ENCODE data around the gene ARAP1. TPM values are rescaled to one million over a fixed set of nuclear protein-coding genes. Genes with fewer than 3 reads are reported as not detected.
A peak's percentile ranks its signal among the peaks of the same experiment; 100 is the strongest.

ARAP1 gene
- total RNA-seq, 4 donors from 2014 or later, result 90.3 to 146 (median 122) TPM

- Histone ChIP-seq H3K9me3 (no peaks in the 10 kb centered on the region), H3K4me3 (replicated peaks in 1 of 3) (no peak overlapping the region), H3K27ac (no peak overlapping the region), H3K27me3 (no peaks in the 10 kb centered on the region), H3K36me3 (peaks cover 0 to 11% of the 10 kb centered on the region in 2 donors), H3K4me1 (peaks cover 14 to 28% of the 10 kb centered on the region in 2 donors)
- intact Hi-C loops (cut with DNase I), result no loop called here
- no peak for DNase-seq
- TF ChIP-seq CTCF (IDR thresholded peaks at IDR 0.05) (no peak), POLR2A (IDR thresholded peaks at IDR 0.05) (no peak)
- WGBS, 2 donors, result 80 to 85% methylated on average over 7 of the region's 7 CpGs
Measured at GRCh38 chr11:72716290-72716689, 35.9 kb downstream of the ARAP1 start.

- Histone ChIP-seq H3K36me3 (peaks cover 27 to 42% of the 10 kb centered on the region in 2 donors), H3K4me1 (peaks cover 0 to 5% of the 10 kb centered on the region in 2 donors), H3K4me3 (replicated peaks in 1 of 3) (no peak overlapping the region), H3K27ac (no peak overlapping the region), H3K9me3 (no peaks in the 10 kb centered on the region), H3K27me3 (no peaks in the 10 kb centered on the region)
- 66 to 84% methylated on average over 7 to 10 of the region's 10 CpGs for WGBS, 2 donors
- intact Hi-C loops (cut with DNase I), result no loop called here
- TF ChIP-seq POLR2A (IDR thresholded peaks at IDR 0.05) (no peak), CTCF (IDR thresholded peaks at IDR 0.05) (no peak)
- DNase-seq, result no peak
Measured at GRCh38 chr11:72712841-72713240, 39.4 kb downstream of the ARAP1 start.

- TF ChIP-seq POLR2A (IDR thresholded peaks at IDR 0.05) (no peak), CTCF (IDR thresholded peaks at IDR 0.05) (no peak)
- H3K9me3 ChIP-seq, result no peaks in the 10 kb centered on the region
- H3K27ac ChIP-seq, result no peak overlapping the region
- no peaks in the 10 kb centered on the region for H3K27me3 ChIP-seq
- DNase-seq, result peak in 1 of 2 donors; percentile 17
- H3K4me3 ChIP-seq (replicated peaks in 1 of 3), result no peak overlapping the region
- intact Hi-C loops (cut with DNase I), result no loop called here
- H3K36me3 ChIP-seq, result peaks cover 32 to 45% of the 10 kb centered on the region in 2 donors
- H3K4me1 ChIP-seq, result peaks cover 0 to 5% of the 10 kb centered on the region in 2 donors
- 64 to 78% methylated on average over 23 to 24 of the region's 26 CpGs for WGBS, 2 donors
Measured at GRCh38 chr11:72712168-72712751, 39.9 kb downstream of the ARAP1 start.

GRCh38 chr11:72711141-72711540 is 41.1 kb downstream of the ARAP1 start:
- H3K9me3 ChIP-seq, result no peaks in the 10 kb centered on the region
- no peak overlapping the region for H3K4me3 ChIP-seq (replicated peaks in 1 of 3)
- no peak for DNase-seq
- H3K36me3 ChIP-seq, result peaks cover 43 to 45% of the 10 kb centered on the region in 2 donors
- intact Hi-C loops (cut with DNase I), result no loop called here
- no peaks in the 10 kb centered on the region for H3K27me3 ChIP-seq
- peaks cover 3 to 14% of the 10 kb centered on the region in 2 donors for H3K4me1 ChIP-seq
- TF ChIP-seq POLR2A (IDR thresholded peaks at IDR 0.05) (no peak), CTCF (IDR thresholded peaks at IDR 0.05) (no peak)
- WGBS, 2 donors, result 94 to 95% methylated on average over 6 to 9 of the region's 9 CpGs
- H3K27ac ChIP-seq, result no peak overlapping the region

- TF ChIP-seq POLR2A (IDR thresholded peaks at IDR 0.05), result no peak
- TF ChIP-seq CTCF (IDR thresholded peaks at IDR 0.05), result no peak
- 93 to 94% methylated on average over 10 of the region's 11 CpGs for WGBS, 2 donors
- peaks cover 45 to 48% of the 10 kb centered on the region in 2 donors for H3K36me3 ChIP-seq
- no peak overlapping the region for H3K4me3 ChIP-seq (replicated peaks in 1 of 3)
- no peak overlapping the region for H3K27ac ChIP-seq
- no peaks in the 10 kb centered on the region for H3K9me3 ChIP-seq
- no peaks in the 10 kb centered on the region for H3K27me3 ChIP-seq
- peaks cover 6 to 23% of the 10 kb centered on the region in 2 donors for H3K4me1 ChIP-seq
- DNase-seq, result no peak
- intact Hi-C loops (cut with DNase I), result no loop called here
Measured at GRCh38 chr11:72710278-72710677, 41.9 kb downstream of the ARAP1 start.
